H7 (cell line): ENCODE data around the gene FKBP6. TPM values are rescaled to one million over a fixed set of nuclear protein-coding genes. Genes with fewer than 3 reads are reported as not detected.
"Not testable (repeated sequence)": the region's sequence is repeated elsewhere in the genome, so short reads cannot be mapped to it uniquely, and the experiment has no call there.

ENCODE experiments used
- DNase-seq: peaks from one replicate; pipeline ENCODE4 v3.0.0; 2012
- H3K27me3 ChIP-seq: 2 replicates; pipeline ENCODE4 v1.6.0; 2011; ENCODE audit warnings: mild to moderate bottlenecking, low read length; ENCODE audit not compliant: control insufficient read depth, insufficient read depth
- H3K36me3 ChIP-seq: replicated peaks from 2 replicates; pipeline ENCODE4 v1.5.1; 2011; ENCODE audit warnings: low read length; ENCODE audit not compliant: control insufficient read depth, insufficient read depth
- H3K4me3 ChIP-seq: 2 replicates; pipeline ENCODE4 v1.5.1; 2011; ENCODE audit warnings: low read depth, mild to moderate bottlenecking, control low read depth, low read length, moderate library complexity; ENCODE audit not compliant: insufficient read depth
- total RNA-seq: library from RNA; depleted of rRNA; stranded (reverse); fragments of >200 nt; shearing (Covaris generic); gene quantifications from 2 replicates; pipeline ENCODE4 v1.2.3, GENCODE V29; 2014

Gene FKBP6
- total RNA-seq, 1 experiment from 2014 or later: 0.10 TPM

DNA sequence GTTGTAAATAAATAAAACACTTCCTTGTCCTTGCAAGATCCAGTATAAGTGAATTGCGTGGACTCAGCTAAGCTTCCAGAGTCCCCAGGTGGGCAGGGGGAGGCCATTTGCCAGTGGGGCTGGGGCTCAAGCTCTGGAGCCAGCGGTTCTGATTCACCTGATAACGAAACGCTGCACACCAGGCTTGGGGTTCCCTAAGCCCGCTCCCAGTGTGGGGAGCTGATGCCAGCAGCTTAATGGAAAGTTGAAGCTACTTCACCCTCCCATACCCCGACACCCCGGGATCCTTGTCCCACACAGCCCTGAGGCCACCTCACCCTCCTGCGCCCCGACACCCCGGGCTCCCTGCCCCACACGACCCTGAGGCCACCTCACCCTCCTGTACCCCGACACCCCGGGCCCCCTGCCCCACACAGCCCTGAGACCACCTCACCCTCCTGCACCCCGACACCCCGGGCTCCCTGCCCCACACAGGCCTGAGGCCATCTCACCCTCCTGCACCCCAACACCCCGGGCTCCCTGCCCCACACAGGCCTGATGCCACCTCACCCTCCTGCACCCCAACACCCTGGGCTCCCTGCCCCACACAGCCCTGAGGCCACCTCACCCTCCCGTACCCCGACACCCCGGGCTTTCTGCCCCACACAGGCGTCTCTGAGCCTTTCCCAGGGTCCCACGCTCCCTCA lies 30.8 kb downstream of the FKBP6 start:
- no peak overlapping the region for H3K4me3 ChIP-seq
- DNase-seq: no peak

DNA sequence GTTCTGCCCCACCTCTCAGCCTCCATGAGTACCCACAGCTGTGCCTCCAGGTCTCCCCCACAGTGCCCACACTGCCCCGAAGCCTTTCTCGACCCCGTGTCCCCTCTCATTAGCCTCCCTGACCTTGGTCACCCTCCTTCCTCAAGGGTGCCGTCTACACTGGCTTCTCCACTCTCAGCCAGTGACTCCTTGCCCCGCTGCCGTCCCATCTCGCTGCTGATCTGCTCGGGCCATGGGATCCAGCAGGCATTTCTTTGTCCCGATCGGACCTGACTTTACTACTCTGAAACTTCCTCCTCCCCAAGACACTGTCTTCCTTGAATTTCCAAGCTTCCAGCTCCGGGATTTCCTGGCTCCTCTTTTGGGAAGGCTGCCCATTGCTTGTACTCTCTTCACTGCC lies 31.3 kb downstream of the FKBP6 start:
- no peaks in the 10 kb centered on the region for H3K36me3 ChIP-seq
- DNase-seq: no peak

More for the DNA sequence above, 30.8 kb downstream of the FKBP6 start:
- H3K36me3 ChIP-seq: no peaks in the 10 kb centered on the region
- H3K27me3 ChIP-seq: no peaks in the 10 kb centered on the region

DNA sequence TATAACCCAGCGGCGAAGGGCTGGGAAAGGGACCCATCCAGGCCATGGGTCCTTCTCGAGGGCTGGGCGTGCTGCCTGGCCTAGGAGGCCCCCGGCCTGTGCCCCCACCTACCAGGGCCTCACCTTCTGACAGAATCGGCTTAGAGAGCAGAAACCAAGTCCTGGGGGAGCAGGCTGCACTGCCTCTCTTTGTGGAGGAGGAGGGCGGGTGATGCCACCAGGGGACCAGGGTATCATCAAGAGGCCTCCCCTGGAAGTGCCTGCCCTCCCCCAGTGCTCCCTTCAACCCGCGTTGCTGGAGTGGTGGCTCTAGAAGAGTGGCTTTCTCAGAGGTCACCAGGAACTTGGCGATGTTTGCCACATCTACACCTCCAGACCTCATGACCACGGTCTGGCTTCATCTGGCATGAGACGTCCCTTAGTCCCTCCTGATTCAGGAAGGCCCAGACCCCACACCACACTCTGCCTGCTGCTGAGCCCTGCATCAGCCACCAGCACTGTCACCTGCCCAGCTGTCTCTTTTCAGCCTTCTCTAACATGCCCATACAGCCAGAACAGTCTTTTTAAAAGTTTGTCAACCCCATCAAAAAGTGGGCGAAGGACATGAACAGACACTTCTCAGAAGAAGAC lies 31.9 kb downstream of the FKBP6 start:
- H3K4me3 ChIP-seq: no peak overlapping the region
- no peaks in the 10 kb centered on the region for H3K36me3 ChIP-seq
- no peaks in the 10 kb centered on the region for H3K27me3 ChIP-seq
- DNase-seq: no peak

More for the DNA sequence above, 31.3 kb downstream of the FKBP6 start:
- Histone ChIP-seq H3K4me3 (no peak overlapping the region), H3K27me3 (no peaks in the 10 kb centered on the region)

DNA sequence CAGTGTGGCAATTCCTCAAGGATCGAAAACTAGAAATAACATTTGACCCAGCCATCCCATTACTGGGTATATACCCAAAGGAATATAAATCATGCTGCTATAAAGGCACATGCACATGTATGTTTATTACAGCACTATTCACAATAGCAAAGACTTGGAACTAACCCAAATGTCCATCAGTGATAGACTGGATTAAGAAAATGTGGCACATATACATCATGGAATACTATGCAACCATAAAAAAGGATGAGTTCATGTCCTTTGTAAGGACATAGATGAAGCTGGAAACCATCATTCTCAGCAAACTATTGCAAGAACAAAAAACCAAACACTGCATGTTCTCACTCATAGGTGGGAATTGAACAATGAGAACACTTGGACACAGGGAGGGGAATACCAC lies 32.6 kb downstream of the FKBP6 start:
- H3K36me3 ChIP-seq, H3K4me3 ChIP-seq, DNase-seq, H3K27me3 ChIP-seq: not testable (repeated sequence)

GRCh38 chr7:73363225-73364005 lies 35.5 kb downstream of the FKBP6 start:
- DNase-seq: no peak
- H3K27me3 ChIP-seq: no peaks in the 10 kb centered on the region
- H3K4me3 ChIP-seq: no peak overlapping the region
- no peaks in the 10 kb centered on the region for H3K36me3 ChIP-seq

- Histone ChIP-seq H3K27me3 (no peaks in the 10 kb centered on the region), H3K4me3 (no peak overlapping the region), H3K36me3 (no peaks in the 10 kb centered on the region)
- no peak for DNase-seq
Measured at GRCh38 chr7:73364006-73364728, 36.2 kb downstream of the FKBP6 start.

- H3K27me3 ChIP-seq: no peaks in the 10 kb centered on the region
- DNase-seq: no peak
- H3K36me3 ChIP-seq: no peaks in the 10 kb centered on the region
- H3K4me3 ChIP-seq: no peak overlapping the region
Measured at GRCh38 chr7:73366127-73366526, 38.2 kb downstream of the FKBP6 start.

DNA sequence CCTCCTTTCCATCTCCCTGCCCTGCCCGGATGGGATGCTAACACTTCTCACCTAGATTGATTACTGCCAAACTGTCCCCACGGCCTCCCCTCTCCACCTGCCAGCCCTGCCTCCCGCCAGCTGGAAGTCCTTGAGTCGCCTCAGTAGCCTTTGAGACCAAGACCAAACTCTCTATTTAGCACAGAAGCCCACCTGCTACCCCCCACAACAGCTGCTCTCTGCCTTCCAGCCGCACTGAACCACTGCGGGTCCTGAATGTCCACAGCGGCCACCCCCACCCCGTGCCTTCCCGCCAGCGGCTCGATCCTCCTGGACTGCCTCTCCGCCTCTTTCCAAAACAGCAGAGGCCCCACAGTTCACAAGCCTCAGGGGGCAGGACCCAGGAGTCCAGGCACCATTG lies 39.0 kb downstream of the FKBP6 start:
- DNase-seq: peak; percentile 44
- H3K4me3 ChIP-seq: no peak overlapping the region
- H3K36me3 ChIP-seq: no peaks in the 10 kb centered on the region

DNA sequence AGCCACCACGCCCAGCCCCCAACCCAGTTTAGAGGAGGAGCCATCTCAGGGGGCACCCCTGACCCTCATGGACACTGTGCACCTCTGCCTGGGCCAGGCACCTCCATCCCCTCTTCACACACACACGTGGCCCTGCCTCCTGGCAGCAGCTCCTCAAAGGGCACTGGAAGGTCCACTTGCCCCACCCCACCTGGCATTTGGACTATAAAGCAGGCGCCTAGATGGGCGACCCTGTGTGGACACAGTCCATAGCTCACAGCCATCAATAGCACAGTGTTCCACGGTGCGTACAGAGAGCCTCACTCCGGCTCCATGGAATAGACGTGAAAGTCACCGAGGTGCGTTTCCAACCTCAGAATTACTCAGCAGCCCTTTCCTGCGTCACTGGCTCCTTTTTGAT lies 41.0 kb downstream of the FKBP6 start:
- H3K4me3 ChIP-seq: no peak overlapping the region
- DNase-seq: no peak
- no peaks in the 10 kb centered on the region for H3K27me3 ChIP-seq
- no peaks in the 10 kb centered on the region for H3K36me3 ChIP-seq

More for the DNA sequence above, 39.0 kb downstream of the FKBP6 start:
- H3K27me3 ChIP-seq: no peaks in the 10 kb centered on the region

DNA sequence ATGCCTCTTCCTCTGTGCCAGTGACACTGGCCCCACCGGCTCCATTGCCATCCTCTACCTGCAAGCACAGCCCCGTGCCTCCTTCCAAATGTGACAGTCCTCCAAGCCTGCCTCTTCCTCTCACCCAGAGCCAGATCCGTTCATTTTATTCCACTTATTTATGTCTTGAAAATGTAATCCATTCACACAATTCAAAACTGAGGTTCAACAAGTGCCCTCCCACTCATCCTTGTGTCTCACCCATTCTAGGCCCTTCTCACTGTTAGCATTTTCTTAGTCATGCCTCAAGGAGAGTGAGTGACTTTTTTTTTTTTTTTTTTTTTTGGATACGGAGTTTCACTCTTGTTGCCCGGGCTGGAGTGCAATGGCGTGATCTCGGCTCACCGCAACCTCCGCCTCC lies 41.7 kb downstream of the FKBP6 start:
- no peak for DNase-seq
- H3K27me3 ChIP-seq: no peaks in the 10 kb centered on the region
- H3K36me3 ChIP-seq: no peaks in the 10 kb centered on the region
- no peak overlapping the region for H3K4me3 ChIP-seq

GRCh38 chr7:73373741-73374140 lies 45.8 kb downstream of the FKBP6 start:
- DNase-seq: no peak
- no peaks in the 10 kb centered on the region for H3K27me3 ChIP-seq
- no peaks in the 10 kb centered on the region for H3K36me3 ChIP-seq
- H3K4me3 ChIP-seq: no peak overlapping the region

GRCh38 chr7:73376262-73376661 lies 48.3 kb downstream of the FKBP6 start:
- not testable (repeated sequence) for DNase-seq, H3K27me3 ChIP-seq, H3K36me3 ChIP-seq, H3K4me3 ChIP-seq

- no peaks in the 10 kb centered on the region for H3K36me3 ChIP-seq
- H3K4me3 ChIP-seq: no peak overlapping the region
- H3K27me3 ChIP-seq: no peaks in the 10 kb centered on the region
- DNase-seq: no peak
Measured at GRCh38 chr7:73376671-73377412, 48.9 kb downstream of the FKBP6 start.
